Tibial nerve (tissue), 3 donors: ENCODE measurements around the gene KRTAP4-7.

Source experiments
- CTCF ChIP-seq, 5 experiments: fragments of 200-600 bp in 3 of 5; fragments of 450-650 bp in 2 of 5; sonication (generic) in 3 of 5; IDR thresholded peaks; one replicate each; pipeline ENCODE4 v1.5.1; 2016 to 2019; ENCODE audit warnings: antibody characterized with exemption in 5 of 5, mild to moderate bottlenecking in 3 of 5, moderate library complexity in 2 of 5
- POLR2A ChIP-seq, 2 donors: fragments of 450-650 bp; IDR thresholded peaks; one replicate each; pipeline ENCODE4 v1.6.1; 2017; ENCODE audit warnings: antibody characterized with exemption in 2 of 2, mild to moderate bottlenecking in 2 of 2, moderate library complexity in 2 of 2

GRCh38 chr17:41052566-41052965 is 31.4 kb upstream of the KRTAP4-7 start:
- no peak for TF ChIP-seq CTCF (IDR thresholded peaks at IDR 0.05)
- no peak for TF ChIP-seq POLR2A (IDR thresholded peaks at IDR 0.05)
